Hindlimb muscle (tissue), 1 donor: ENCODE data around the gene CA5B. TPM values are rescaled to one million over a fixed set of nuclear protein-coding genes. Genes with fewer than 3 reads are reported as not detected.
"Not testable (repeated sequence)": the region's sequence is repeated elsewhere in the genome, so short reads cannot be mapped to it uniquely, and the experiment has no call there.

Source experiments
- DNase-seq: peaks from one replicate; pipeline ENCODE4 v3.0.0-alpha.2; 2013
- polyA plus RNA-seq: library from polyadenylated mRNA; unstranded; fragments of 120-200 nt; gene quantifications from one replicate; pipeline ENCODE4 v1.2.1, GENCODE V29; 2013; ENCODE audit not compliant: insufficient read length

The CA5B gene, protein sequence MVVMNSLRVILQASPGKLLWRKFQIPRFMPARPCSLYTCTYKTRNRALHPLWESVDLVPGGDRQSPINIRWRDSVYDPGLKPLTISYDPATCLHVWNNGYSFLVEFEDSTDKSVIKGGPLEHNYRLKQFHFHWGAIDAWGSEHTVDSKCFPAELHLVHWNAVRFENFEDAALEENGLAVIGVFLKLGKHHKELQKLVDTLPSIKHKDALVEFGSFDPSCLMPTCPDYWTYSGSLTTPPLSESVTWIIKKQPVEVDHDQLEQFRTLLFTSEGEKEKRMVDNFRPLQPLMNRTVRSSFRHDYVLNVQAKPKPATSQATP
- polyA plus RNA-seq: 4.0 TPM

DNA sequence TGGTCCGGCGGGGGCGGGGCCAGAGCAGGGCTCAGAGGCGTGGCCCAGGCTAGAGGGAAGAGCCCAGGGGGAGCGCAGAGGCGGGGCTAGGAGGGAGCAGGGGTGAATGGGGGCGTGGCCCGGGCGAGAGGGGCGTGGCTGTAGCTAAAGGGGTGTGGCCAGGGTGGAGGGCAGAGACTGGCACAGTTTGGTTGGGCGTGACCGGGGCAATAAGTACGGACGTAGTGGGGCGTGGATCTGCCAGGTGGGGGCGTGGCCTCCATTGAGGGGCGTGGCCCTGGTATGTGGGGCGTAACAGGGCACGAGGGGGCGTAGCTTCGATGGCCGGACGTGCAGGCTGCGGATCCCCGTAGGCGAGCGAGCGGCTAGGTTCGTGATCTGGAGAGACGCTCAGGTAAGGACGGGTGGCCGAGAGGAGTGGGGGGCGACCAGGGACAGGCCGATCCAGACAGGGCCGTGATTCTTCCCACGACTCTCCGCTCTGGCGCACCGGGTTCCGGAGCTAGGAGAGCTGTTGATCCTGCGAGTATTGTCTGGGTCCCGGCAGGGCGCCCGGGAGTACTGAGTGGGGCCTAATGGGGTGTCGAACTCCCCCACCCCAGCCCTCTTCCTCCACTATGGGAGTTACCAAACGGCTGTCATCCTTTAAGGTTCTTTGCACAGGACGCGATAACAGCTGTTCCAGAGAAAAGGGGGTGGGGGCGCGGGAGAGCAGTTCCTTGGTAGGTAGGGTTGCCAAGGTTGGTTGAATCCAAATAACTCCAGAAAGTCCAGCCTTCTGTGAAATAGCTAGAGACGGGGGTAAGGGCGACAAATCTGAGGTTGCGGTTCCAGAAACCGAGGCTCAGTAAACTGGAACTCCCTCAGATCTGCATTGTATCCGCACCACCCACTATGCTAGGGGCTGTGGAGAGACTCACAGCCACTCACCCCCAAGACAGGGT, at the start of gene CA5B:
Gene CA5B (plus strand): TSS at position 312 of the 944 bp plus-strand sequence. CDS start 11,754 bp downstream, outside the sequence.
- DNase-seq: peak; percentile 55

DNA sequence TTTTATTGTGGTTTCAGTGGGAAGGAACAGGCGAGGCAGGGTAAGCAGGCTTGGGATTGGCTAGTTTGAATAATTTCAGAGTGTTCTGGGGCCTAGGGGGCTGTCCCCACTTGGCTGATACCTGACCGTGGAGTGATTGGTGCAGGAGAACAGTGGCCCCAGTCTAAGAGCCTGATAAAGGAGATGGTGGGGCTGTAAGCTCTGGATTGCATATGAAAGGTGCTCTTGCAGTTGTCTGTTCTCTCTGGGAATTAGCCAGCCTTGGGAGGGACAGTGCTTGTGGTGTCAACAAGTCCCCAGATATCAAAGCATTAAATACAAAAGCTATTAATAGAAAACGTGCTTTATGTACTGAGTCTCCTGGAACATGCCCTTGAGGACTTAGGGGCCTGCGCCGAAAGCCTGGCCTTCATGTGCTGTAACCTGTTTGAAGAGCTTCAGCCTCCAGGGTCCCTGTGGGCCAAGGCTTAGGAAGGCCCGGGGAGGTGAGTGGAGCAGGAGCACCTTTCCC, 43.1 kb upstream of the CA5B start:
- no peak for DNase-seq

DNA sequence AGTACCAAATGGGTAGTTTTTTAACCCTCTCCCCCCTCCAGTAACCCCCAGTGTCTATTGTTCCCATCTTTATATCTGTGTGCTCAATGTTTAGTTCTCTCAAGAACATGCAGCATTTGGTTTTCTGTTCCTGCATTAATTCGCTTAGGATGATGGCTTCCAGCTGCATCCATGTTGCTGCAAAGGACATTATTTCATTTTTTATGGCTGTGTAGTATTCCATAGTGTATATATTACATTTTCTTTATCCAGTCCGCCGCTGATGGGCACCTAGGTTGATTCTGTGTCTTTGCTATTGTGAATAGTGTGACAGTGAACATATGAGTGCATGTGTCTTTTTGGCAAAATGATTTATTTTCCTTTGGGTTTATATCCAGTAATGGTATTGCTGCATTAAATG, 41.6 kb upstream of the CA5B start:
- no peak for DNase-seq

- DNase-seq: no peak
Measured at GRCh38 chrX:15702488-15703371, 35.3 kb upstream of the CA5B start.

GRCh38 chrX:15703809-15704208, 34.3 kb upstream of the CA5B start:
- DNase-seq: not testable (repeated sequence)

DNA sequence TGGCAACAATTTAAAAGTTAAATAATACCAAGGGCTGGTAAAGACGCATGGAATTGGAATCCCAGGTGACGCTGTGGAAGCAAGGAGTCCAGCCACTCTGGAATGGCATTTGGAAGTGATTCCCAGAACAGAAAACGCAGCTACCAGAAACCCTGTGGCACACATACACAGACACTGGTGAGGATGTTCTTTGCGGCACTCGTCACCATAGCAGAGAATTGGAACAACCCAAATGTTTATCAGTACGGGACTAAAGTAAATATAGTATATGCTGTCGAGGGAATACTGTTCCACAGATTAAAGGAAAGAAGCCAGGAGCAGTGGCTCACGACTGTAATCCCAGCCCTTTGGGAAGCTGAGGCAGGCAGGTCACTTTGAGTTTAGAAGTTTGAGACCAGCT, 33.8 kb upstream of the CA5B start:
- DNase-seq: not testable (repeated sequence)

DNA sequence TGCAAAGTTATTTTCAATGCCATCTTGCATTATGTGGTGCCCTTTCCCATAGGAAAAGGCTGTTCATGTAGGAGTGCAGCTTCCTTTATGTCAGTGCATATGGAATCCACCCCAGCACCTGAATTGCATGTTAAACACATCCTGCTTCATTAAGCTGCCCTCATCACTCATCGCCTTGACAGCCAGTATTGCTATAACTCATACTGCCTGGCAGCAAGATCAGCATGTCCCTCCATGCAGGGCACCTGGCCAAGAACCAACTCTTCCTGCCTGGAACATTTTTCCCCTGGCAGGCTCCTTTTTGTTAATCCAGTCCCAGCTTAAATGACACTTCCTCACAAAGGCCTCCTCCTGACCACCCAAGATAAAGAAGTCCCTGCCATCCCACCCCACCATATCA, 23.5 kb upstream of the CA5B start:
- DNase-seq: no peak

DNA sequence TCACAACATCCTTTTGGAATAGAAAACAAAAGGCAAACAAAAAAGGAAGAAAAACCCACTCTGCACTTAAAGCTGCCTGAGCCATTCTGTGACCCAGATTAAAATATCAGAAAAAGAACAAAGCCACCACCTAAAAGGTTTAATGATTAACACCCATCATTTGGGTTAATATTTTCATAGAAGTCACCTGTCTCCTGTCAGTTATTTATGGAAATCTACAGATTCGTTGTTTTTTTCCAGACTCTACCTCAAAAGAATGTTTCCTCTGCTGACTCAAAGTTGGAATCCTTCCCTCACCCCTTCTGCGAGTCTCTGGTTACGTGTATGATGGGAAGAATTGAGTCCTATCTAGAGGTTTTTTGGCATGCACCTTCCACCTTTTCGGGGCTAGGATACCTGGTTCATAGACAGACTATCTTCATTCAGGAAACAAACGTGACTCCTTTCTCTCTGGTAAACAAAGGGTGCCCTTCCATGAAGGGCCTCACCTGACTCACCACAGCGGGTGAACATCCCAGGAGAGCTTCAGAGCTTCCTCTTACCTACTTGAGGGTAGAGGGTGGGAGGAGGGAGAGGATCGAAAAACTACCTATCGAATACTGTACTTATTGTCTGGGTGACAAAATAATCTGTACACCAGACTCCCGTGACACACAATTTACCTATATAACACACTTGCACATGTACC, 19.6 kb upstream of the CA5B start:
- DNase-seq: no peak

DNA sequence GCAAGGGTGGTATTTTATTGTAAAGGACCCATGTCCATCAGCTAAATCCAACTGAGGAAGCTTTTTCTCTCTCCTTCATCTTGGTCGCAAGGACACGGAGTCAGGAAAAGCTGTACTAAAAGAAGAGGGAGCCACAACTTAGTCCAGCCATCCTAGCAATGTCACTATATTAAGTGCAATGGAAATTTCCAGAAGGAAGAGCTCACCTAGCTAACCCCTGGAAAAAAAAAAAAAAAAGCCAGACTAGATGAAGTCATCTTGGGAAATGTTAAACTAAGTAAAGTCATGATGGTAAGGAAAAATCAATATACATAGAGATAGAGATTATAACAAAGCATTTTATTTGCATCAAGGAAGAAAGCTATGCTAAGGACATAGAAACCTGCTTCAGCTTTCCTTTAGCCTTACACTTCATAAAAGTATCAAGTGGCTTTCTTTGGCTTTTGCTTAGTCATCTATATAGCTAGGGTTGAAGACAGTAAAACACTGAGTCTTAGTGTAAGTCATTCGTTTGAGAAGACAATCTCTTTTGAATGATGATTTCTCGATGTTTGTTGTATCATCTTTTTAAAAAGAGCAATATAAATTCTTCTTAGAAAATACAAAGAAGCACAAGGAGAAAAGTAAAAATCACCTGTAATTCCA, 18.6 kb upstream of the CA5B start:
- DNase-seq: no peak

GRCh38 chrX:15721911-15722310, 16.2 kb upstream of the CA5B start:
- no peak for DNase-seq

DNA sequence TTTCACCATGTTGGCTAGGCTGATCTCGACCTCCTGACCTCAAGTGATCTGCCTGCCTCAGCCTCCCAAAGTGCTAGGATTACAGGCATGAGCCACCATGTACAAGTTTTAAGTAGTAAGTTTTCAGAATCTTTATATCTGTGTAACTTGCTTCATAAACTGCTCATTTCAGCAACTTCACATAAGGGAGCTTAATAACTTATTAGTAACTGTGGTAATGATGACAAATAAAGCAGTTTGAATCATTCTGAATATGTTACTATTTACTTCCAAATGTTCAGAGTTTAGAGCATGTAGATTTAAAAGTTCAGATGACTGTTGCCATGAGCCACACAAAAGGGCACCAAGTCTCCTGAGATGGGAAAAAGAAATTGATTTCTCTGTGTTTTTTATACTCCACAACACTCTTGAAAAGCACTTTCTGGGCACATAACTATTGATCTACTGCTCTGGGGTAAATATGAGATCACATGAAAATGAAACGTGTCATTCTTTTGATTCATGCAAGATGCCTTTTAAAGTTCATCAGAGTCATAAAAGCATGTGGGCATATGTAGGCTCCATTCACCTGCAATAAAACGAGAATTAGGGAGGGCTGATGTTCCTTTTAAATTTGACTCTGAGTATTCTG, 14.1 kb upstream of the CA5B start:
- DNase-seq: no peak

- DNase-seq: no peak
Measured at GRCh38 chrX:15724911-15725310, 13.2 kb upstream of the CA5B start.

DNA sequence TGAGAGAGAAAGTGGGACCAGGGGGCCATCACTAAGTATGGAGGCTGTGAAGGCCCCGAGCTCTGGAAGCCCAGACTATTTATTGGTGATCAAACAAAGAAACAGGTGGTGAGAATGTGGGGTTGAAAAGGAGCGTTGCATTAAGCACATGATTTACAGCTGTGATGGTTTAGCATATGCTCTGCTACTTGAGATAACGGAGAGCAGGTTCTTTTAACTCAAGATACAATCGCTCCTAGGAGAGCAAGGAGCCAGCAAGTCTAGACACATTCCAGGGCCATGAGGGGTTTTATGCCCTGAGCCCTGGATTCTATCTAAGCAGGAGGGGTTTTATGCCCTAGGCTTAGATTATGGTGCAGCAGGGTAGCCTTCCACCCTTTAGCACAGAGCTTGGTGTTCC, 6.7 kb upstream of the CA5B start:
- DNase-seq: not testable (repeated sequence)

GRCh38 chrX:15737190-15737958, 696 bp upstream of the CA5B start:
- no peak for DNase-seq

DNA sequence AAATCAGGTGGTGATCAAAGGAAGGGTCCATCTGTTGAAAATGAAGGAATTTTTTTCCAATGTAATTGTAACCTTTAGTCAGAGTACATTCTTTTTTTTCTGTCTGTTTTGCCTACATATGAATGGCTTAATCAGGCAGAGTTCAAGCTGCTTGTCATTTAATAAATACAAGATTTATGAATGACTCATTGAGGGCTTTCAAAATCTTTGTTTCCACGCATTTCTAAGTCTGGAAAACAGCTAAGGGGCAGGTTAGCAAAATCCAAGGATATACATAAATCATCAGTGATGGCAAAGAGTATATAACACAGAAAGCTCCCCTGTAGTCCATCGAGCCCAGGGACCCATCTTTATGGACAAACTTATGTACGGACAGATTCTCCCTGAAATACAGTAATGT, 1.8 kb downstream of the CA5B start:
- no peak for DNase-seq

- no peak for DNase-seq
Measured at GRCh38 chrX:15744181-15744867, 6.3 kb downstream of the CA5B start.

DNA sequence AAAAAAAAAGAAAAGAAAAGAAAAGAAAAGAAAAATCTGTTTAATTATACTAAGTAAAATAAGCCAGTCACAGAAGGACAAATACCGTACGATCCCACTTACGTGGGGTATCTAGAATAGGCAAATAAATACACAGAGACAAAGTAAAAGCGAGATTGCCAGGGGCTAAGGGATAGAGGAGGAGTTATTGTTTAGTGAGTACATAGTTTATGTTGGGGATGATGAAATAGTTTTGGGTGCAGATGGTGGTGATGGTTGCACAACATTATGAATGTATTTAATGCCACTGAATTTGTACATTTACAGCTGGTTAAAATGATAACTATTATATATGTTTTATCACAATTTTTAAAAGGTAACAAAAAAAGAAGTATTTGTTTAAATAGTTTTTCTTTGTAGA, 7.1 kb downstream of the CA5B start:
- DNase-seq: no peak

DNA sequence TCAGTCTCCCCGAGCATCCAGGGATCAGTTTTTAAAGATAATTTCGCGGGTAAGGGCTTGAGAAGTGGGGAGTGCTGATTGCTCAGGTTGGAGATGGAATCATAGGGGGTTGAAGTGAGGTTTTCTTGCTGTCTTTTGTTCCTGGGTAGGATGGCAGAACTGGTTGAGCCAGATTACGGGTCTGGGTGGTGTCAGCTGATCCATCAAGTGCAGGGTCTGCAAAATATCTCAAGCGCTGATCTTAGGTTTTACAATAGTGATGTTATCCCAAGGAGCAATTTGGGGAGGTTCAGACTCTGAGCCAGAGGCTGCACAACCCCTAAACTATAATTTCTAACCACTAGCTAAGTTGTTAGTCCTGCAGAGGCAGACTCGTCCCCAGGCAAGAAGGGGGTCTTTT, 8.6 kb downstream of the CA5B start:
- not testable (repeated sequence) for DNase-seq

- no peak for DNase-seq
Measured at GRCh38 chrX:15747626-15748173, 9.6 kb downstream of the CA5B start.
